ENCODE measurements around the gene CAP1. TPM values are rescaled to one million over a fixed set of nuclear protein-coding genes. Genes with fewer than 3 reads are reported as not detected.

The CAP1 gene
- total RNA-seq, 2 experiments from 2014 or later = 121 to 126 TPM

- H3K27me3 Mint-ChIP-seq = no peaks in the 10 kb centered on the region
- POLR2A ChIA-PET = no interaction called here
- intact Hi-C loops (cut with DNase I, micrococcal nuclease) = no loop called here
- H3K9me3 ChIP-seq (ENCODE audit: control insufficient read depth in 1 of 2, insufficient read depth in 1 of 2, low read length in 2 of 2) = no peaks in the 10 kb centered on the region
- no peaks in the 10 kb centered on the region for H3K9me3 Mint-ChIP-seq
- no peak overlapping the region for H3K4me3 Mint-ChIP-seq
- peaks cover 37% of the 10 kb centered on the region for H3K36me3 ChIP-seq (ENCODE audit: insufficient read depth, low read length)
- peaks cover 20% of the 10 kb centered on the region for H3K4me1 Mint-ChIP-seq (ENCODE audit: low read depth)
- H3K27ac ChIP-seq (ENCODE audit: low read depth in 1 of 2, low read length in 2 of 2) = no peak overlapping the region
- CTCF ChIA-PET = interaction anchor here (2.3 kb wide), 1 partner anchor 12 kb away, joined by 9 read pairs; no protein-coding TSS in a partner anchor
- no peaks in the 10 kb centered on the region for H3K4me1 ChIP-seq (ENCODE audit: insufficient read depth, low read length)
- no peak for ATAC-seq (ENCODE audit: poor library complexity)
- no peak for DNase-seq
- no peak overlapping the region for H3K4me3 ChIP-seq (ENCODE audit: low read length)
- no peak overlapping the region for H3K27ac Mint-ChIP-seq
- H3K36me3 Mint-ChIP-seq (ENCODE audit: low read depth) = peaks cover 83% of the 10 kb centered on the region
- H3K27me3 ChIP-seq (ENCODE audit: control insufficient read depth in 1 of 2, insufficient read depth in 2 of 2, low read length in 2 of 2) = no peaks in the 10 kb centered on the region
- no peak for TF ChIP-seq CTCF (IDR thresholded peaks at IDR 0.05)
Observed at GRCh38 chr1:40090652-40091355, 50.3 kb downstream of the CAP1 start.

GRCh38 chr1:40092241-40092640 lies 51.7 kb downstream of the CAP1 start:
- no peak for ATAC-seq (ENCODE audit: poor library complexity)
- Mint-ChIP-seq H3K4me1 (ENCODE audit: low read depth) (peaks cover 33% of the 10 kb centered on the region), H3K9me3 (no peaks in the 10 kb centered on the region), H3K4me3 (no peak overlapping the region), H3K36me3 (ENCODE audit: low read depth) (peaks cover 74% of the 10 kb centered on the region), H3K27ac (no peak overlapping the region), H3K27me3 (peaks cover under 1% of the 10 kb centered on the region)
- Histone ChIP-seq H3K36me3 (ENCODE audit: insufficient read depth, low read length) (peaks cover 37% of the 10 kb centered on the region), H3K27me3 (ENCODE audit: control insufficient read depth in 1 of 2, insufficient read depth in 2 of 2, low read length in 2 of 2) (no peaks in the 10 kb centered on the region), H3K27ac (ENCODE audit: low read depth in 1 of 2, low read length in 2 of 2) (no peak overlapping the region), H3K4me3 (ENCODE audit: low read length) (no peak overlapping the region), H3K4me1 (ENCODE audit: insufficient read depth, low read length) (peaks cover 11% of the 10 kb centered on the region), H3K9me3 (ENCODE audit: control insufficient read depth in 1 of 2, insufficient read depth in 1 of 2, low read length in 2 of 2) (no peaks in the 10 kb centered on the region)
- ChIA-PET CTCF (no interaction called here), POLR2A (no interaction called here)
- intact Hi-C loops (cut with DNase I, micrococcal nuclease) = loop anchor here in 1 of 2 experiments (2.0 kb wide), 1 partner anchor 63 kb away; no protein-coding TSS in a partner anchor
- no peak for TF ChIP-seq CTCF (IDR thresholded peaks at IDR 0.05)
- DNase-seq = no peak

DNA sequence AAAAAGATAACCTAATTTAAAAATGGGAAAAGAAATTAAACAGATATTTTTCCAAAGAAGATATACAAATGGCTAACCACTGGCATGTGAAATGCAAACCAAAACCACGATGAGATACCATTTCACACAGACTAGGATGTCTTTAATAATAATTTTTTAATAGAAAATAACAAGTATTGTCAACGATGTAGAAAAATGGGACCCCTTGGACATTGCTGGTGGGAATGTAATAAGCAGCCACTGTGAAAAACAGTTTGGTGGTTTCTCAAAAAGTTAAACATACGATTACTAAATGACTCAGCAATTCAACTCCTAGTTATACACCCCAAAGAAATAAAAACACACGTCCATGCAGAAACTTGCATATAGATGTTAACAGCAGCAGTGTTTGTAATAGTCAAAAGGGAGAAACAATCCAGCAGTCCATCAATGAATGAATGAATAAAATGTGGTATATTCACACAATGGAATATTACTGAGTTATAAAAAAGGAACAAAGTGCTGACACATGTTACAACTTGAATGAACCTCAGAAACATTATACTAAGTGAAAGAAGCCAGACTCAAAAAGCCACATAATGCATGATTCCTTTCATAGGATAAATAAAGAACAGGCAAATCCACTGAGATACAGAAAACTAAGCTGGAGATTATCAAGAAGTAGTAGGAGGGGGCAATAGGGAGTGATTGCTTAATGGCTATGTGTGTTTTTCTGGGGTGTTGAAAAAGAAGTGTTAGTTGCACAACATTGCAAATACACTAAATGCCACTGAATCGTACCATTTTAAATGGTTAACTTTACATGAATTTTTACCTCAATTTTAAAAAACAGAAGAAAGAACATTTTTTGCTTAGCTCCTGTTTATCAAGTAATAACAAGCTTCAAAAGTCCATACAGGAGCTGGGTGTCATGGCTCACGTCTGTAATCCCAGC lies 52.4 kb downstream of the CAP1 start:
- POLR2A ChIA-PET = no interaction called here
- no peak for DNase-seq

More for the DNA sequence above, 52.4 kb downstream of the CAP1 start:
- H3K27ac Mint-ChIP-seq = no peak overlapping the region
- H3K4me1 Mint-ChIP-seq (ENCODE audit: low read depth) = peaks cover 39% of the 10 kb centered on the region
- Histone ChIP-seq H3K27me3 (ENCODE audit: control insufficient read depth in 1 of 2, insufficient read depth in 2 of 2, low read length in 2 of 2) (no peaks in the 10 kb centered on the region), H3K36me3 (ENCODE audit: insufficient read depth, low read length) (peaks cover 37% of the 10 kb centered on the region), H3K27ac (ENCODE audit: low read depth in 1 of 2, low read length in 2 of 2) (no peak overlapping the region), H3K9me3 (ENCODE audit: control insufficient read depth in 1 of 2, insufficient read depth in 1 of 2, low read length in 2 of 2) (no peaks in the 10 kb centered on the region), H3K4me3 (ENCODE audit: low read length) (no peak overlapping the region), H3K4me1 (ENCODE audit: insufficient read depth, low read length) (peaks cover 17% of the 10 kb centered on the region)
- ATAC-seq (ENCODE audit: poor library complexity) = no peak
- CTCF ChIA-PET = no interaction called here
- H3K27me3 Mint-ChIP-seq = peaks cover 3% of the 10 kb centered on the region
- peaks cover 69% of the 10 kb centered on the region for H3K36me3 Mint-ChIP-seq (ENCODE audit: low read depth)
- intact Hi-C loops (cut with DNase I, micrococcal nuclease) = loop anchor here in 1 of 2 experiments (2.0 kb wide), 1 partner anchor 62 kb away; no protein-coding TSS in a partner anchor
- no peak for TF ChIP-seq CTCF (IDR thresholded peaks at IDR 0.05)
- H3K9me3 Mint-ChIP-seq = no peaks in the 10 kb centered on the region
- H3K4me3 Mint-ChIP-seq = no peak overlapping the region

Data from CD4-positive, alpha-beta T cell (primary cell).